ENCODE measurements around the gene MTRF1L. TPM values are rescaled to one million over a fixed set of nuclear protein-coding genes. Genes with fewer than 3 reads are reported as not detected.

MTRF1L gene
- total and polyA plus RNA-seq, 2 of the 13 experiments (the other 11 are each of a cell fraction or from before 2014, with no cell fraction given) = 17.6 to 28.7 TPM

DNA sequence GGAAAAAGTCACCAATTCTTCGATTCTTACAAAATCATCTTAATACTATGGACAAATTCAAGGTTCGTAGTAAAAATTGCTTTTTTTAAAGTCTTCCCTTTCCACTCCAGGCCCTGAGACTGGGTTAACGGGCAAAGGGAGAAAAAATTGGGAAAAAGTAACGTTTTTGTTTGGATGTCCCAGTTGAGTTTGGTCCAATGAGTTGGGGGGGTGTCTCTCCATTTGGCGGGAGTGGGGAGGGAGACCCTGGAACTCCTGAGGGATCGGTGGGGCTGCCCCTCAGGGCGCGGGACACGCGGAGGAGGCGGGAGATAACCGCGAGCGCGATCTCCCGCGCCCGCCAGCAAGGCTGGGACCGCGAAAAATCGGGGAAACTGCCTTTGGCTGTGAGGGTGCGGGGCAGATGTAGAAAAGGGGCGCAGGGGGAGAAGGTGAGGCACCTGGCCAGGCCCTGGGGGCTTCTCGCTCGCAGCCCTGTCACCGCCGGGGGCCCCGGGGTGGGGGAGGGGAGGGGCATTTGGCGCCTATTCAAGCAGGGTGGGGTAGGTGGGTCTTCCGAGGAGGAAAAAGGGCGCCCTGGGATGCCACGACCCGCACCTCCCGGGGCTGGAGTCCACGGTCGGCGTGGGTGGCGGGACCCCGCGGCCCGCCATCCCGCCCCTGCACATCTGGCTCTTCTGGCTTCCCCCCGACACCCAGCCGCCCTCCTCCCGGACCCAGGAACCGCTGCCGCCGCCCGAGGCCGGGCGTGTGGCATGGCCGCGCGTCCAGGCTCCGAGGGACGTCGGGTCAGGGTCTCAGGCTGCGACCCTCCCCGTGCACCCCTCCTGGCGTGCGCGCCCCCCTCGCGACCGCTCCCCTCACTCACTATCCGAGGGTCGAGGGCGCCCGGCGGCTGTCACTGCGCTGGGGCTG lies 20.3 kb downstream of the MTRF1L start (continued):
- TF ChIP-seq, protein P1, sequence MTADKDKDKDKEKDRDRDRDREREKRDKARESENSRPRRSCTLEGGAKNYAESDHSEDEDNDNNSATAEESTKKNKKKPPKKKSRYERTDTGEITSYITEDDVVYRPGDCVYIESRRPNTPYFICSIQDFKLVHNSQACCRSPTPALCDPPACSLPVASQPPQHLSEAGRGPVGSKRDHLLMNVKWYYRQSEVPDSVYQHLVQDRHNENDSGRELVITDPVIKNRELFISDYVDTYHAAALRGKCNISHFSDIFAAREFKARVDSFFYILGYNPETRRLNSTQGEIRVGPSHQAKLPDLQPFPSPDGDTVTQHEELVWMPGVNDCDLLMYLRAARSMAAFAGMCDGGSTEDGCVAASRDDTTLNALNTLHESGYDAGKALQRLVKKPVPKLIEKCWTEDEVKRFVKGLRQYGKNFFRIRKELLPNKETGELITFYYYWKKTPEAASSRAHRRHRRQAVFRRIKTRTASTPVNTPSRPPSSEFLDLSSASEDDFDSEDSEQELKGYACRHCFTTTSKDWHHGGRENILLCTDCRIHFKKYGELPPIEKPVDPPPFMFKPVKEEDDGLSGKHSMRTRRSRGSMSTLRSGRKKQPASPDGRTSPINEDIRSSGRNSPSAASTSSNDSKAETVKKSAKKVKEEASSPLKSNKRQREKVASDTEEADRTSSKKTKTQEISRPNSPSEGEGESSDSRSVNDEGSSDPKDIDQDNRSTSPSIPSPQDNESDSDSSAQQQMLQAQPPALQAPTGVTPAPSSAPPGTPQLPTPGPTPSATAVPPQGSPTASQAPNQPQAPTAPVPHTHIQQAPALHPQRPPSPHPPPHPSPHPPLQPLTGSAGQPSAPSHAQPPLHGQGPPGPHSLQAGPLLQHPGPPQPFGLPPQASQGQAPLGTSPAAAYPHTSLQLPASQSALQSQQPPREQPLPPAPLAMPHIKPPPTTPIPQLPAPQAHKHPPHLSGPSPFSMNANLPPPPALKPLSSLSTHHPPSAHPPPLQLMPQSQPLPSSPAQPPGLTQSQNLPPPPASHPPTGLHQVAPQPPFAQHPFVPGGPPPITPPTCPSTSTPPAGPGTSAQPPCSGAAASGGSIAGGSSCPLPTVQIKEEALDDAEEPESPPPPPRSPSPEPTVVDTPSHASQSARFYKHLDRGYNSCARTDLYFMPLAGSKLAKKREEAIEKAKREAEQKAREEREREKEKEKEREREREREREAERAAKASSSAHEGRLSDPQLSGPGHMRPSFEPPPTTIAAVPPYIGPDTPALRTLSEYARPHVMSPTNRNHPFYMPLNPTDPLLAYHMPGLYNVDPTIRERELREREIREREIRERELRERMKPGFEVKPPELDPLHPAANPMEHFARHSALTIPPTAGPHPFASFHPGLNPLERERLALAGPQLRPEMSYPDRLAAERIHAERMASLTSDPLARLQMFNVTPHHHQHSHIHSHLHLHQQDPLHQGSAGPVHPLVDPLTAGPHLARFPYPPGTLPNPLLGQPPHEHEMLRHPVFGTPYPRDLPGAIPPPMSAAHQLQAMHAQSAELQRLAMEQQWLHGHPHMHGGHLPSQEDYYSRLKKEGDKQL (CRISPR knock-in tag; IDR thresholded peaks at IDR 0.05; ENCODE audit: low read depth) = no peak
- no peak for TF ChIP-seq ZNF382 (CRISPR knock-in tag; IDR thresholded peaks at IDR 0.05; ENCODE audit: borderline replicate concordance)
- TF ChIP-seq ZFP36L1 (CRISPR knock-in tag; IDR thresholded peaks at IDR 0.05) = no peak
- TF ChIP-seq, protein P2, sequence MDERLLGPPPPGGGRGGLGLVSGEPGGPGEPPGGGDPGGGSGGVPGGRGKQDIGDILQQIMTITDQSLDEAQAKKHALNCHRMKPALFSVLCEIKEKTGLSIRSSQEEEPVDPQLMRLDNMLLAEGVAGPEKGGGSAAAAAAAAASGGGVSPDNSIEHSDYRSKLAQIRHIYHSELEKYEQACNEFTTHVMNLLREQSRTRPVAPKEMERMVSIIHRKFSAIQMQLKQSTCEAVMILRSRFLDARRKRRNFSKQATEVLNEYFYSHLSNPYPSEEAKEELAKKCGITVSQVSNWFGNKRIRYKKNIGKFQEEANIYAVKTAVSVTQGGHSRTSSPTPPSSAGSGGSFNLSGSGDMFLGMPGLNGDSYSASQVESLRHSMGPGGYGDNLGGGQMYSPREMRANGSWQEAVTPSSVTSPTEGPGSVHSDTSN (CRISPR knock-in tag; IDR thresholded peaks at IDR 0.05) = no peak
- TF ChIP-seq ZNF446 (CRISPR knock-in tag; IDR thresholded peaks at IDR 0.05) = no peak
- TF ChIP-seq DNMT3B (CRISPR knock-in tag; conservative IDR thresholded peaks at IDR 0.05) = no peak
- TF ChIP-seq, protein P3, sequence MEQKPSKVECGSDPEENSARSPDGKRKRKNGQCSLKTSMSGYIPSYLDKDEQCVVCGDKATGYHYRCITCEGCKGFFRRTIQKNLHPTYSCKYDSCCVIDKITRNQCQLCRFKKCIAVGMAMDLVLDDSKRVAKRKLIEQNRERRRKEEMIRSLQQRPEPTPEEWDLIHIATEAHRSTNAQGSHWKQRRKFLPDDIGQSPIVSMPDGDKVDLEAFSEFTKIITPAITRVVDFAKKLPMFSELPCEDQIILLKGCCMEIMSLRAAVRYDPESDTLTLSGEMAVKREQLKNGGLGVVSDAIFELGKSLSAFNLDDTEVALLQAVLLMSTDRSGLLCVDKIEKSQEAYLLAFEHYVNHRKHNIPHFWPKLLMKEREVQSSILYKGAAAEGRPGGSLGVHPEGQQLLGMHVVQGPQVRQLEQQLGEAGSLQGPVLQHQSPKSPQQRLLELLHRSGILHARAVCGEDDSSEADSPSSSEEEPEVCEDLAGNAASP (CRISPR knock-in tag; IDR thresholded peaks at IDR 0.05; ENCODE audit: borderline replicate concordance) = no peak
- no peak for TF ChIP-seq JDP2 (CRISPR knock-in tag; IDR thresholded peaks at IDR 0.05; ENCODE audit: borderline replicate concordance)
- TF ChIP-seq YY1 (IDR thresholded peaks at IDR 0.05; ENCODE audit: insufficient read depth, insufficient replicate concordance, low read depth, low read length) = peak; percentile 3
- TF ChIP-seq, protein P4, sequence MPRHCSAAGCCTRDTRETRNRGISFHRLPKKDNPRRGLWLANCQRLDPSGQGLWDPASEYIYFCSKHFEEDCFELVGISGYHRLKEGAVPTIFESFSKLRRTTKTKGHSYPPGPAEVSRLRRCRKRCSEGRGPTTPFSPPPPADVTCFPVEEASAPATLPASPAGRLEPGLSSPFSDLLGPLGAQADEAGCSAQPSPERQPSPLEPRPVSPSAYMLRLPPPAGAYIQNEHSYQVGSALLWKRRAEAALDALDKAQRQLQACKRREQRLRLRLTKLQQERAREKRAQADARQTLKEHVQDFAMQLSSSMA (CRISPR knock-in tag; IDR thresholded peaks at IDR 0.05) = no peak
- no peak; the same call in 1 of the 2 replicates for TF ChIP-seq ZNF510 (CRISPR knock-in tag; IDR thresholded peaks at IDR 0.05; ENCODE audit: low read depth)
- no peak for TF ChIP-seq ZSCAN21 (CRISPR knock-in tag; IDR thresholded peaks at IDR 0.05; ENCODE audit: borderline replicate concordance)
- TF ChIP-seq TMF1 (CRISPR knock-in tag; IDR thresholded peaks at IDR 0.05; ENCODE audit: low read depth) = peak; percentile 2; the same call in 1 of the 2 replicates
- no peak for TF ChIP-seq ZNF274 (CRISPR knock-in tag; IDR thresholded peaks at IDR 0.05)
- TF ChIP-seq MED8 (CRISPR knock-in tag; IDR thresholded peaks at IDR 0.05; ENCODE audit: insufficient replicate concordance) = peak; percentile 57
- TF ChIP-seq, protein P5, sequence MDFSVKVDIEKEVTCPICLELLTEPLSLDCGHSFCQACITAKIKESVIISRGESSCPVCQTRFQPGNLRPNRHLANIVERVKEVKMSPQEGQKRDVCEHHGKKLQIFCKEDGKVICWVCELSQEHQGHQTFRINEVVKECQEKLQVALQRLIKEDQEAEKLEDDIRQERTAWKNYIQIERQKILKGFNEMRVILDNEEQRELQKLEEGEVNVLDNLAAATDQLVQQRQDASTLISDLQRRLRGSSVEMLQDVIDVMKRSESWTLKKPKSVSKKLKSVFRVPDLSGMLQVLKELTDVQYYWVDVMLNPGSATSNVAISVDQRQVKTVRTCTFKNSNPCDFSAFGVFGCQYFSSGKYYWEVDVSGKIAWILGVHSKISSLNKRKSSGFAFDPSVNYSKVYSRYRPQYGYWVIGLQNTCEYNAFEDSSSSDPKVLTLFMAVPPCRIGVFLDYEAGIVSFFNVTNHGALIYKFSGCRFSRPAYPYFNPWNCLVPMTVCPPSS (IDR thresholded peaks at IDR 0.05) = no peak
- 0 out of 2 replicates have a peak, but pooled peaks have one; percentile 56 for TF ChIP-seq MEIS2 (CRISPR knock-in tag; IDR thresholded peaks at IDR 0.05)
- 0 out of 2 replicates have a peak, but pooled peaks have one; percentile 18 for TF ChIP-seq HOXD1 (CRISPR knock-in tag; IDR thresholded peaks at IDR 0.05)

Data from HepG2 (cell line).